OCI-LY3 (cell line): ENCODE measurements around the gene POFUT2.

Experiments
- H2AFZ ChIP-seq: fragments of 200-600, 300-600 bp; shearing (Covaris generic); 2 replicates; pipeline ENCODE4 v1.6.0; 2014; ENCODE audit warnings: antibody characterized with exemption, low read depth, low read length
- H3K27ac ChIP-seq: fragments of 200-600, 300-600 bp; sonication (generic); 2 replicates; pipeline ENCODE4 v1.5.1; 2014; ENCODE audit warnings: mild to moderate bottlenecking, low read length, moderate library complexity, mixed read lengths
- H3K27me3 ChIP-seq: fragments of 200-600, 300-600 bp; sonication (generic); 2 replicates; pipeline ENCODE4 v1.6.1; 2014; ENCODE audit warnings: low read depth, low read length, mixed read lengths
- H3K36me3 ChIP-seq: fragments of 200-600, 300-600 bp; sonication (generic); replicated peaks from 2 replicates; pipeline ENCODE3; 2014; ENCODE audit warnings: low read depth, low read length, mixed read lengths
- H3K4me1 ChIP-seq: fragments of 300-600, 200-600 bp; sonication (generic); 2 replicates; pipeline ENCODE4 v1.6.1; 2014; ENCODE audit warnings: low read length, mixed read lengths
- H3K4me2 ChIP-seq: fragments of 200-600, 300-600 bp; sonication (generic); 2 replicates; pipeline ENCODE4 v1.6.1; 2014; ENCODE audit warnings: low read length, mixed read lengths
- H3K4me3 ChIP-seq: fragments of 300-600, 200-600 bp; sonication (generic); 2 replicates; pipeline ENCODE4 v1.5.1; 2014; ENCODE audit warnings: antibody characterized with exemption, mild to moderate bottlenecking, low read length, moderate library complexity
- H3K79me2 ChIP-seq: fragments of 300-600, 200-600 bp; shearing (Covaris generic); 2 replicates; pipeline ENCODE4 v1.6.1; 2014; ENCODE audit warnings: mild to moderate bottlenecking, low read length, mixed read lengths
- H3K9ac ChIP-seq: fragments of 300-600, 200-600 bp; shearing (Covaris generic); 2 replicates; pipeline ENCODE4 v1.6.0; 2014; ENCODE audit warnings: mild to moderate bottlenecking, low read length, moderate library complexity
- H3K9me3 ChIP-seq: fragments of 200-600, 300-600 bp; shearing (Covaris generic); 2 replicates; pipeline ENCODE4 v1.6.1; 2014; ENCODE audit warnings: low read length, mixed read lengths; ENCODE audit not compliant: insufficient read depth
- H4K20me1 ChIP-seq: fragments of 200-600, 300-600 bp; sonication (generic); 2 replicates; pipeline ENCODE4 v1.6.1; 2016; ENCODE audit warnings: low read length, mixed read lengths; ENCODE audit not compliant: insufficient read depth
- CTCF ChIP-seq: fragments of 200-600, 300-600 bp; sonication (generic); IDR thresholded peaks from 2 replicates; pipeline ENCODE4 v1.5.1; 2014; ENCODE audit warnings: antibody characterized with exemption, low read length, low read depth
- EZH2phosphoT487 ChIP-seq: fragments of 200-600 bp; shearing (Covaris generic); IDR thresholded peaks from 2 replicates; pipeline ENCODE4 v1.6.1; 2018; ENCODE audit warnings: antibody characterized with exemption, mixed run types, low read depth

Gene POFUT2

GRCh38 chr21:45217010-45217409 lies 70.7 kb downstream of the POFUT2 start:
- H3K36me3 ChIP-seq: no peaks in the 10 kb centered on the region
- no peaks in the 10 kb centered on the region for H3K4me1 ChIP-seq
- no peaks in the 10 kb centered on the region for H3K79me2 ChIP-seq
- H3K4me3 ChIP-seq: no peak overlapping the region
- H3K4me2 ChIP-seq: no peak overlapping the region
- H4K20me1 ChIP-seq: no peaks in the 10 kb centered on the region
- TF ChIP-seq EZH2phosphoT487: no peak
- TF ChIP-seq CTCF: no peak
- H3K27me3 ChIP-seq: peaks cover 3% of the 10 kb centered on the region; the same call in 1 of the 2 replicates
- H3K9ac ChIP-seq: no peak overlapping the region
- H2AFZ ChIP-seq: no peak overlapping the region
- peaks cover 4% of the 10 kb centered on the region; the same call in 1 of the 2 replicates for H3K9me3 ChIP-seq
- no peak overlapping the region for H3K27ac ChIP-seq

GRCh38 chr21:45215213-45215612 lies 72.5 kb downstream of the POFUT2 start:
- Histone ChIP-seq H3K9ac (no peak overlapping the region), H3K36me3 (no peaks in the 10 kb centered on the region), H3K27ac (no peak overlapping the region), H3K4me3 (no peak overlapping the region), H4K20me1 (no peaks in the 10 kb centered on the region), H3K27me3 (peaks cover 16% of the 10 kb centered on the region; the same call in 1 of the 2 replicates), H2AFZ (no peak overlapping the region), H3K4me1 (peaks cover 2% of the 10 kb centered on the region), H3K79me2 (no peaks in the 10 kb centered on the region), H3K9me3 (peaks cover 4% of the 10 kb centered on the region; the same call in 1 of the 2 replicates), H3K4me2 (no peak overlapping the region)
- TF ChIP-seq CTCF: no peak
- TF ChIP-seq EZH2phosphoT487: no peak
